GM21515 (cell line): Measurements from ENCODE around the gene AMPD3.
A peak's percentile ranks its signal among the peaks of the same experiment; 100 is the strongest.

Experiments used
- ATAC-seq: cut with Tn5 transposase; IDR thresholded peaks from one replicate; pipeline ENCODE4 v1.9.1; 2021; ENCODE audit not compliant: unreplicated experiment

The AMPD3 gene

GRCh38 chr11:10500757-10501684, 46.0 kb downstream of the AMPD3 start:
- ATAC-seq = no peak

- ATAC-seq = no peak
These were observed 47.1 kb downstream of the AMPD3 start for GRCh38 chr11:10502065-10502680.

GRCh38 chr11:10502770-10503169, 47.7 kb downstream of the AMPD3 start:
- no peak for ATAC-seq

GRCh38 chr11:10503221-10503620, 48.2 kb downstream of the AMPD3 start:
- ATAC-seq = no peak

- ATAC-seq = no peak
These were observed 48.9 kb downstream of the AMPD3 start for GRCh38 chr11:10503777-10504480.

GRCh38 chr11:10504490-10504889, 49.4 kb downstream of the AMPD3 start:
- ATAC-seq = no peak

GRCh38 chr11:10505278-10506007, 50.4 kb downstream of the AMPD3 start:
- ATAC-seq = no peak

GRCh38 chr11:10506008-10506370, 50.9 kb downstream of the AMPD3 start:
- no peak for ATAC-seq

GRCh38 chr11:10511181-10511621, 56.1 kb downstream of the AMPD3 start:
- ATAC-seq = no peak

GRCh38 chr11:10514202-10514601, 59.1 kb downstream of the AMPD3 start:
- ATAC-seq = no peak

- ATAC-seq = no peak
These were observed 59.6 kb downstream of the AMPD3 start for GRCh38 chr11:10514709-10515108.

GRCh38 chr11:10515418-10515817, 60.4 kb downstream of the AMPD3 start:
- no peak for ATAC-seq

- no peak for ATAC-seq
These were observed 63.1 kb downstream of the AMPD3 start for GRCh38 chr11:10518123-10518522.

- no peak for ATAC-seq
These were observed 63.8 kb downstream of the AMPD3 start for GRCh38 chr11:10518891-10519290.

- no peak for ATAC-seq
These were observed 64.6 kb downstream of the AMPD3 start for GRCh38 chr11:10519630-10520029.

- ATAC-seq = no peak
These were observed 65.5 kb downstream of the AMPD3 start for GRCh38 chr11:10520562-10520961.

- no peak for ATAC-seq
These were observed 67.2 kb downstream of the AMPD3 start for GRCh38 chr11:10522276-10522675.

GRCh38 chr11:10522921-10523320, 67.9 kb downstream of the AMPD3 start:
- no peak for ATAC-seq

- no peak for ATAC-seq
These were observed 69.4 kb downstream of the AMPD3 start for GRCh38 chr11:10524471-10524870.

- ATAC-seq = peak; percentile 86
These were observed 72.2 kb downstream of the AMPD3 start for GRCh38 chr11:10526974-10527918.
